Osteoblast (primary cell): Measurements from ENCODE around the gene SLC39A11. TPM values are rescaled to one million over a fixed set of nuclear protein-coding genes. Genes with fewer than 3 reads are reported as not detected.

Source experiments
- DNase-seq: peaks from one replicate; pipeline ENCODE4 v3.0.0; 2011; ENCODE audit warnings: low spot score, mixed read lengths; ENCODE audit not compliant: insufficient read length; ENCODE audit errors: missing footprints
- H2AFZ ChIP-seq: 2 replicates; pipeline ENCODE4 v1.6.0; 2011; ENCODE audit warnings: mild to moderate bottlenecking, low read length
- H3K27ac ChIP-seq: 2 replicates; pipeline ENCODE4 v1.5.1; 2011; ENCODE audit warnings: mild to moderate bottlenecking, low read depth, low read length, moderate library complexity
- H3K27me3 ChIP-seq: 2 replicates; pipeline ENCODE4 v1.6.0; 2012; ENCODE audit warnings: mild to moderate bottlenecking, control low read depth, inconsistent platforms, low read length, moderate library complexity; ENCODE audit not compliant: insufficient read depth
- H3K36me3 ChIP-seq: 2 replicates; pipeline ENCODE4 v1.5.1; 2011; ENCODE audit warnings: mild to moderate bottlenecking, low read length, control low read depth, moderate library complexity; ENCODE audit not compliant: insufficient read depth
- H3K4me1 ChIP-seq: 2 replicates; pipeline ENCODE4 v1.5.1; 2011; ENCODE audit warnings: mild to moderate bottlenecking, low read length, control low read depth, moderate library complexity; ENCODE audit not compliant: insufficient read depth
- H3K4me2 ChIP-seq: 2 replicates; pipeline ENCODE4 v1.6.0; 2011; ENCODE audit warnings: mild to moderate bottlenecking, low read length; ENCODE audit not compliant: insufficient read depth
- H3K4me3 ChIP-seq: fragments of 200-600 bp; sonication (generic); 3 replicates; pipeline ENCODE4 v1.5.1; 2012; ENCODE audit warnings: mild to moderate bottlenecking, low read length, inconsistent platforms; ENCODE audit not compliant: insufficient read depth
- H3K79me2 ChIP-seq: 2 replicates; pipeline ENCODE4 v1.6.0; 2012; ENCODE audit warnings: mild to moderate bottlenecking, low read length, control low read depth, inconsistent platforms; ENCODE audit not compliant: insufficient read depth
- H3K9me3 ChIP-seq: 2 replicates; pipeline ENCODE4 v1.5.1; 2011; ENCODE audit warnings: low read depth, low read length, control low read depth
- H4K20me1 ChIP-seq: 2 replicates; pipeline ENCODE4 v1.6.0; 2012; ENCODE audit warnings: mild to moderate bottlenecking, low read length, control low read depth; ENCODE audit not compliant: insufficient read depth
- CTCF ChIP-seq: IDR thresholded peaks from 2 replicates; pipeline ENCODE4 v1.5.1; 2011; ENCODE audit warnings: mild to moderate bottlenecking, low read depth, low read length, moderate library complexity; ENCODE audit errors: extremely low read depth
- total RNA-seq: library from RNA; depleted of rRNA; stranded (reverse); fragments of >200 nt; gene quantifications from 2 replicates; pipeline ENCODE4 v1.2.3, GENCODE V29; 2012

Gene SLC39A11
- total RNA-seq, 1 donor = 27.1 TPM

DNA sequence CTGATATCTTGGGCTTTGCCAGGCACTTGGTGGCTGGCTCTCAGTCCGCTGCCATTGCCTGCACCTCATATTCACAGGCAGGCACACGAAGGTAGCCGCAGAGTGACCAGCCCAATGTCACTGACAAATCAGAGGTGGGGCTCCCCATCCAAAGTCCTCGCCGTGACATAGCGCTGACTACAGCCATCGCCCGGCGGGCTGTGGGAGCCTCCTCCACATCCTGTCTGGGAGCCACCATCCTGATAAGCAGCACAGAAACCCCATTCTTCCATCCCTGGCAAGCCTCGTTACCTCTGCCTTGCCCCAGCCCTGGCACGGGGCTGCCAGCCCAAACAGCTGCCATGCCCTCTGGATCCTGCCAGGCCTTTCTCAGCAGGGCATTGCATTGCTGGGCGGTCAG lies 437.8 kb downstream of the SLC39A11 start:
- Histone ChIP-seq H3K9me3 (no peaks in the 10 kb centered on the region), H3K79me2 (no peaks in the 10 kb centered on the region), H3K27ac (no peak overlapping the region), H3K36me3 (no peaks in the 10 kb centered on the region), H3K4me2 (no peak overlapping the region), H3K4me1 (peaks cover 5% of the 10 kb centered on the region), H3K4me3 (no peak overlapping the region), H3K27me3 (no peaks in the 10 kb centered on the region), H2AFZ (no peak overlapping the region), H4K20me1 (no peaks in the 10 kb centered on the region)
- no peak for DNase-seq
- no peak for TF ChIP-seq CTCF

DNA sequence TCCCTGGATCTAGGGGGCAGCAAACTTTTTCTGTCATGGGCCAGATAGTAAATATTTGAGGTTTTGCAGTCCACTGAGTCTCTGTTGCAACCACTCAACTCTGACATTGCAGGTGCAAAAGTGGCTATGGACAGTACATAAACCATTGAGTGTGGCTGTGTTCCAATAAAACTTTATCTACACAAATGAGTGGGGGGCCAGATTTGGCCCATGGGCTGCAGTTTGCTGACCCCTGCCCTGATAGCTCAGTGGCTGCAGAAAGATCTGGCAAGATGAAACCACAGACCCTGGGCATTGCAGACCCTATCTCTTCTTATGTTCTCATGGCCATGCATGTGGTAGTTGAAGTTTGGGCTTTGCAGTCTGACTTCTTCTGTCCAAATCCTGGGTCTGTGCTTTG lies 440.5 kb downstream of the SLC39A11 start:
- no peak overlapping the region for H3K27ac ChIP-seq
- no peaks in the 10 kb centered on the region for H3K9me3 ChIP-seq
- H3K4me3 ChIP-seq = no peak overlapping the region
- no peak for DNase-seq
- H3K4me2 ChIP-seq = no peak overlapping the region
- H4K20me1 ChIP-seq = no peaks in the 10 kb centered on the region
- H3K27me3 ChIP-seq = no peaks in the 10 kb centered on the region
- no peaks in the 10 kb centered on the region for H3K4me1 ChIP-seq
- no peak overlapping the region for H2AFZ ChIP-seq
- no peaks in the 10 kb centered on the region for H3K79me2 ChIP-seq
- no peaks in the 10 kb centered on the region for H3K36me3 ChIP-seq
- no peak for TF ChIP-seq CTCF

GRCh38 chr17:72648702-72649101 lies 443.8 kb downstream of the SLC39A11 start:
- peak; percentile 84 for DNase-seq
- Histone ChIP-seq H3K4me2 (no peak overlapping the region), H2AFZ (no peak overlapping the region), H3K9me3 (no peaks in the 10 kb centered on the region), H3K79me2 (no peaks in the 10 kb centered on the region), H3K27me3 (no peaks in the 10 kb centered on the region), H4K20me1 (no peaks in the 10 kb centered on the region), H3K36me3 (no peaks in the 10 kb centered on the region), H3K4me3 (no peak overlapping the region), H3K27ac (no peak overlapping the region), H3K4me1 (no peaks in the 10 kb centered on the region)
- TF ChIP-seq CTCF = no peak

DNA sequence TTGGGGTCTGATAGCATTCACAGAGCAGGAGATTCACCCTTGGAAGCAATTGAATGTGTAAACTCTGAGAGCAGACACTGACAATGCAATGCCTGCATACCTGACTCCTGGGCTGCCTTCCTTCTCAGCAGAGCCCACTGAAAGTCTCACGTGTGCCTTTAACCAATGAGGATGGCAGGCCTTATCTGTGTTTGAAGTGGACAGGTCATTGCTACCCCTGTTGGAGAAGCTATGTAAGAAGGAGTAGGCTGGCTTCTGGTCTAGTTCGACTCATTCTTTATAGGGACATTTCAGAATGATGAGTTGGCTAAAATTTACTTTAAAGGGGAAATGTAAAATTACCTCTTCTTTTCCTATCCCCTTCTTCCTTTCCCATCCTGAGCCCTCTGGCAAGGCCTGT lies 446.3 kb downstream of the SLC39A11 start:
- no peaks in the 10 kb centered on the region for H3K4me1 ChIP-seq
- H3K4me2 ChIP-seq = no peak overlapping the region
- TF ChIP-seq CTCF = no peak
- peaks cover 1% of the 10 kb centered on the region for H3K27me3 ChIP-seq
- no peak overlapping the region for H3K27ac ChIP-seq
- no peak for DNase-seq
- no peaks in the 10 kb centered on the region for H3K9me3 ChIP-seq
- H2AFZ ChIP-seq = no peak overlapping the region
- no peaks in the 10 kb centered on the region for H4K20me1 ChIP-seq
- H3K4me3 ChIP-seq = no peak overlapping the region
- H3K79me2 ChIP-seq = no peaks in the 10 kb centered on the region
- no peaks in the 10 kb centered on the region for H3K36me3 ChIP-seq
